H1 (cell line): ENCODE measurements around the gene TDRKH. TPM values are rescaled to one million over a fixed set of nuclear protein-coding genes. Genes with fewer than 3 reads are reported as not detected.

Experiments used
- CTCF ChIA-PET: fragments of 300-600 bp; sonication (Branson Sonifier 250); formaldehyde crosslinking; loops from one replicate; lab custom pipeline; 2021; ENCODE audit not compliant: partially characterized antibody; lab: Charles Lee
- POLR2A ChIA-PET: fragments of 300-600 bp; sonication (Branson Sonifier 250); formaldehyde crosslinking; loops from one replicate; lab custom pipeline; 2021; ENCODE audit warnings: inconsistent platforms; ENCODE audit not compliant: partially characterized antibody; lab: Charles Lee
- DNase-seq, 2 experiments: peaks; one replicate each; pipeline versions ENCODE4 v3.0.0 to v3.0.0-alpha.2; 2010 to 2022; ENCODE audit warnings: low spot score in 2 of 2, low read depth in 1 of 2, mixed read lengths in 1 of 2
- FAIRE-seq: peaks from 2 replicates; lab custom pipeline; 2011; peaks lifted over from hg19 to GRCh38; lab: Jason Lieb, UNC
- H2AFZ ChIP-seq: 2 replicates; pipeline ENCODE4 v1.8.1; 2012; ENCODE audit warnings: low read length, inconsistent platforms
- H2AK5ac ChIP-seq: 2 replicates; pipeline ENCODE4 v1.6.1; 2013; ENCODE audit warnings: low read depth, low read length
- H2BK120ac ChIP-seq: replicated peaks from 2 replicates; pipeline ENCODE3; 2013; ENCODE audit warnings: low read depth, low read length, inconsistent platforms
- H2BK12ac ChIP-seq: 2 replicates; pipeline ENCODE4 v1.6.1; 2013; ENCODE audit warnings: low read depth, low read length
- H2BK15ac ChIP-seq: 2 replicates; pipeline ENCODE4 v1.6.1; 2013; ENCODE audit warnings: low read length
- H2BK20ac ChIP-seq: 2 replicates; pipeline ENCODE4 v1.6.1; 2013; ENCODE audit warnings: low read length
- H2BK5ac ChIP-seq: 2 replicates; pipeline ENCODE4 v1.6.1; 2013; ENCODE audit warnings: low read depth, low read length
- H3K14ac ChIP-seq: 2 replicates; pipeline ENCODE4 v1.6.1; 2013; ENCODE audit warnings: inconsistent platforms; ENCODE audit not compliant: insufficient read length
- H3K18ac ChIP-seq: 2 replicates; pipeline ENCODE4 v1.6.1; 2013; ENCODE audit warnings: low read length; ENCODE audit errors: extremely low read depth
- H3K23ac ChIP-seq: 2 replicates; pipeline ENCODE4 v1.6.1; 2013; ENCODE audit warnings: inconsistent platforms; ENCODE audit not compliant: insufficient read length
- H3K23me2 ChIP-seq: 2 replicates; pipeline ENCODE4 v1.6.1; 2013; ENCODE audit warnings: low read depth, low read length
- H3K27ac ChIP-seq: 2 replicates; pipeline ENCODE4 v1.6.1; 2011; ENCODE audit warnings: low read depth, low read length, inconsistent platforms
- H3K27me3 ChIP-seq, 4 experiments: replicated peaks in 1 of 4; 1 replicate in 1 of 4; 2 replicates in 3 of 4; pipeline versions ENCODE4 v1.6.1 to v1.8.1; 2011 to 2013; ENCODE audit warnings: low read length in 3 of 4, mild to moderate bottlenecking in 3 of 4, inconsistent platforms in 2 of 4, mixed read lengths in 2 of 4, moderate library complexity in 1 of 4; ENCODE audit not compliant: control insufficient read depth in 3 of 4, insufficient read depth in 3 of 4; ENCODE audit errors: extremely low read depth in 1 of 4
- H3K36me3 ChIP-seq, 4 experiments: 2 replicates each; pipeline versions ENCODE4 v1.6.1 to v1.8.1; 2011 to 2013; ENCODE audit warnings: mild to moderate bottlenecking in 4 of 4, low read length in 3 of 4, moderate library complexity in 2 of 4, control low read depth in 1 of 4, inconsistent platforms in 1 of 4; ENCODE audit not compliant: insufficient read depth in 4 of 4, control insufficient read depth in 2 of 4
- H3K4ac ChIP-seq: replicated peaks from 2 replicates; pipeline ENCODE3; 2013; ENCODE audit warnings: low read length, low read depth, mixed read lengths, inconsistent platforms; ENCODE audit not compliant: insufficient read length
- H3K4me1 ChIP-seq, 4 experiments: replicated peaks in 1 of 4; 1 replicate in 1 of 4; 2 replicates in 3 of 4; pipeline versions ENCODE4 v1.6.1 to v1.8.1; 2011 to 2013; ENCODE audit warnings: low read length in 3 of 4, inconsistent platforms in 2 of 4, mixed read lengths in 1 of 4; ENCODE audit not compliant: insufficient read depth in 4 of 4, control insufficient read depth in 3 of 4
- H3K4me2 ChIP-seq, 2 experiments: 2 replicates each; pipeline versions ENCODE4 v1.6.1 to v1.8.1; 2011 to 2013; ENCODE audit warnings: low read depth in 2 of 2, low read length in 2 of 2, control low read depth in 1 of 2, inconsistent platforms in 1 of 2, mild to moderate bottlenecking in 1 of 2; ENCODE audit not compliant: insufficient read depth in 1 of 2
- H3K4me3 ChIP-seq, 4 experiments: fragments of 200-600, 300-600 bp in 1 of 4; sonication (generic), shearing (Covaris generic), sonication (Bioruptor Twin) in 1 of 4; 2 replicates each; pipeline versions ENCODE4 v1.5.1 to v1.8.1; 2011 to 2016; ENCODE audit warnings: low read length in 4 of 4, low read depth in 3 of 4, control low read depth in 2 of 4, inconsistent platforms in 2 of 4, mild to moderate bottlenecking in 2 of 4, mixed read lengths in 1 of 4, moderate library complexity in 1 of 4; ENCODE audit not compliant: insufficient read depth in 2 of 4; ENCODE audit errors: extremely low read depth in 1 of 4
- H3K56ac ChIP-seq: replicated peaks from 2 replicates; pipeline ENCODE3; 2013; ENCODE audit warnings: low read depth, mild to moderate bottlenecking, mixed read lengths, low read length, inconsistent platforms; ENCODE audit not compliant: insufficient read length
- H3K79me1 ChIP-seq: 2 replicates; pipeline ENCODE4 v1.6.1; 2013; ENCODE audit warnings: low read depth, low read length, control low read depth
- H3K79me2 ChIP-seq, 2 experiments: 2 replicates each; pipeline versions ENCODE4 v1.6.1 to v1.8.1; 2012 to 2013; ENCODE audit warnings: low read length in 2 of 2, mild to moderate bottlenecking in 2 of 2, inconsistent platforms in 1 of 2; ENCODE audit not compliant: insufficient read depth in 2 of 2, control insufficient read depth in 1 of 2
- H3K9ac ChIP-seq, 4 experiments: replicated peaks in 1 of 4; 1 replicate in 1 of 4; 2 replicates in 3 of 4; pipeline versions ENCODE4 v1.6.1 to v1.8.1; 2011 to 2013; ENCODE audit warnings: low read depth in 3 of 4, low read length in 3 of 4, control low read depth in 2 of 4, mild to moderate bottlenecking in 2 of 4, moderate library complexity in 2 of 4, inconsistent platforms in 1 of 4; ENCODE audit errors: extremely low read depth in 1 of 4
- H3K9me3 ChIP-seq, 2 experiments: 2 replicates each; pipeline versions ENCODE4 v1.6.1 to v1.8.1; 2012 to 2013; ENCODE audit warnings: mild to moderate bottlenecking in 2 of 2, moderate library complexity in 2 of 2, control low read depth in 1 of 2, inconsistent platforms in 1 of 2, low read depth in 1 of 2, low read length in 1 of 2, mixed read lengths in 1 of 2; ENCODE audit not compliant: insufficient read depth in 2 of 2
- H4K20me1 ChIP-seq, 2 experiments: replicated peaks in 1 of 2; 2 replicates each; pipeline versions ENCODE3 to v1.8.1; 2011 to 2013; ENCODE audit warnings: inconsistent platforms in 2 of 2, low read length in 2 of 2, mild to moderate bottlenecking in 1 of 2; ENCODE audit not compliant: insufficient read depth in 2 of 2, control insufficient read depth in 1 of 2
- H4K5ac ChIP-seq: 2 replicates; pipeline ENCODE4 v1.6.1; 2013; ENCODE audit warnings: low read length, low read depth, mixed read lengths, inconsistent platforms; ENCODE audit not compliant: insufficient read length
- H4K8ac ChIP-seq: 2 replicates; pipeline ENCODE4 v1.8.0; 2013; ENCODE audit warnings: mild to moderate bottlenecking, moderate library complexity, low read length, inconsistent platforms; ENCODE audit not compliant: insufficient read depth; ENCODE audit errors: extremely low read depth
- H4K91ac ChIP-seq: replicated peaks from 2 replicates; pipeline ENCODE3; 2013; ENCODE audit warnings: low read length, mixed read lengths, inconsistent platforms; ENCODE audit not compliant: insufficient read length
- ASH2L ChIP-seq: fragments of 200-600, 300-600 bp; sonication (generic); IDR thresholded peaks from one replicate; pipeline ENCODE4 v1.7.1; 2017; ENCODE audit warnings: low read length
- BRCA1 ChIP-seq: IDR thresholded peaks from 2 replicates; pipeline ENCODE4 v1.6.1; 2012; ENCODE audit warnings: low read depth, low read length, improper control_type of control experiment
- MAFK ChIP-seq: IDR thresholded peaks from 2 replicates; pipeline ENCODE4 v1.6.1; 2012; ENCODE audit warnings: low read depth, mild to moderate bottlenecking, improper control_type of control experiment, low read length
- NRF1 ChIP-seq: IDR thresholded peaks from 2 replicates; pipeline ENCODE4 v1.6.1; 2011; ENCODE audit warnings: mild to moderate bottlenecking, low read depth, low read length, improper control_type of control experiment
- POLR2AphosphoS5 ChIP-seq: IDR thresholded peaks from 2 replicates; pipeline ENCODE4 v1.6.1; 2011; ENCODE audit warnings: low read depth, low read length
- SIN3A ChIP-seq, 2 experiments: IDR thresholded peaks in 1 of 2; conservative IDR thresholded peaks in 1 of 2; 2 replicates each; pipeline ENCODE4 v1.6.1; 2011 to 2012; ENCODE audit warnings: low read length in 2 of 2, improper control_type of control experiment in 1 of 2, low read depth in 1 of 2, mild to moderate bottlenecking in 1 of 2
- TEAD4 ChIP-seq: IDR thresholded peaks from 2 replicates; pipeline ENCODE4 v1.6.1; 2012; ENCODE audit warnings: low read depth, low read length, inconsistent platforms, mixed read lengths
- WGBS, 2 experiments: shearing (Covaris generic) in 1 of 2; methylation state at CpG; one replicate each; pipeline versions ENCODE4 v1.1.6 to v1.1.7; 2013 to 2015; ENCODE audit warnings: low lambda C conversion rate in 2 of 2, mixed read lengths in 2 of 2, inconsistent platforms in 1 of 2, low coverage in 1 of 2, missing lambda C conversion rate in 1 of 2; ENCODE audit not compliant: insufficient replicate concordance in 2 of 2, insufficient coverage in 1 of 2, insufficient read length in 1 of 2; ENCODE audit errors: extremely low coverage in 1 of 2, missing lambda C conversion rate in 1 of 2; 5-methylcytosine and 5-hydroxymethylcytosine counted together
- polyA plus RNA-seq, 7 experiments: library from polyadenylated mRNA; depleted of rRNA in 3 of 7; stranded (reverse) in 5 of 7; unstranded in 2 of 7; fragments of >200 nt in 5 of 7; fragments of 200-250 nt in 2 of 7; gene quantifications; 1 replicate in 5 of 7; 2 replicates in 1 of 7; 4 replicates in 1 of 7; pipeline versions ENCODE4 v1.2.1 to v1.2.3, GENCODE V29; 2011 to 2013; ENCODE audit warnings: missing spikeins in 2 of 7, mixed read lengths in 2 of 7
- total RNA-seq: library from RNA; stranded (reverse); fragmentation: NEBNext Ultra II Directional; extraction: Animal tissue kit (Norgen Biotek cat#: 25700); gene quantifications from 2 replicates; pipeline ENCODE4 v1.2.1, GENCODE V29; 2021

The TDRKH gene
- total and polyA plus RNA-seq, 2 of the 8 experiments (the other 6 are each of a cell fraction or from before 2014, with no cell fraction given), result 9.9 to 26.1 TPM

DNA sequence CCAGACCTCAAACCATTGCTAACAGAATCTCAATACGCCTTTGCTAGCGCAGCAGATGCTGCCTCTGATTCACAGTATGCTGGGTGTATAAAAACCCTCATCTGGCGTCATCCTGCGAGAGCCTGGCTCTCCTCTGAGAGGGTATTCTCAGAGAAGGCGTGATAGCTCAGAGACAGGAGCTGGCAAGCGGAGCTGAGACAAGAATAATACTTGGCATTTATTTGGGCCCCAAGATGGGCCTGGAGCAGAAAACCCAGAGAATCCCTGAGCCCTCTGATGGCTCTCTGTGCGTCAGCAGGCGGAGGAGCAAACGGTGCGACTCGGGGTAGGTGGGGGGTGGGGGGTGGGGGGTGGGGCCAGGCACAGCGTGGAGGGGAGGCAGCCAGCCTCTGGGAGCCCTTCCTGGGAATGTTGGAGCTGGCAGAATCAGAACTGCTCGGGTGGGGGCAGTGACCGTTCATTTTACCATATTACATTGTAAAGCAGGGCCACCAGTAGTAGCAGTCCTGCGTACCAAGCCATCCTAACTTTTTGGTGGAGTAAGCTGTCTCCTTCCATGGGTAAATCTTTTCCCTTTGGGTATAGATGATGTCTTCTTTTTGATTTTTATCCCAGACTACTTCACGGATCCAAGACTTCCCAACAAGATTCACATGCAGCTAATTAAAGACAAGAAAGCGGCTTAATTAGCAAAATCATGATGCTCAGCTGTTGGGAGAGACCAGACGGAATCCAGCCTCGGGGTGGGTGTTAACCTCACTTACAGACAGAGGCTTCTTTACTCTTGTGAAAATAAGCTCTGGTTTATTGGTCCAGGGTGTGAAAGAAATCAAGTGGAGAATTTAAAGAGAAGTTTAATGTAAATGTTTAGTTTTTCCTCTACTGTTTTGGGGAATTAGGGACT is 61.9 kb downstream of the TDRKH start:
- H3K27me3 ChIP-seq, result no peaks in the 10 kb centered on the region; a peak in 2 of 7 replicates
- no peak for FAIRE-seq
- no peak overlapping the region for H2AK5ac ChIP-seq
- no peak overlapping the region for H2BK15ac ChIP-seq
- no peak overlapping the region for H3K9ac ChIP-seq
- H3K4me2 ChIP-seq, result peak overlapping the region; percentile 40 to 52
- peak overlapping the region; percentile 90 for H2AFZ ChIP-seq
- peak overlapping the region in 1 of 4 experiments; percentile 39; a peak in 2 of 8 replicates for H3K4me3 ChIP-seq
- no peak overlapping the region for H3K27ac ChIP-seq
- no peak overlapping the region for H4K8ac ChIP-seq
- no peak overlapping the region for H4K91ac ChIP-seq
- no peak overlapping the region for H2BK20ac ChIP-seq
- no peaks in the 10 kb centered on the region for H3K23me2 ChIP-seq
- CTCF ChIA-PET, result interaction anchor here (0.6 to 2.5 kb wide), 9 partner anchors 11 to 108 kb away, joined by 3 to 14 read pairs (median 4); no protein-coding TSS in a partner anchor
- POLR2A ChIA-PET, result interaction anchor here (1.1 to 2.5 kb wide), 6 partner anchors 10 to 188 kb away, joined by 3 to 10 read pairs (median 3); partner anchors contain the start of genes C2CD4D and TUFT1
- peak in 1 of 2 experiments; percentile 53 for DNase-seq
- no peak overlapping the region for H3K4ac ChIP-seq
- H3K23ac ChIP-seq, result no peak overlapping the region
- no peaks in the 10 kb centered on the region for H3K36me3 ChIP-seq
- no peaks in the 10 kb centered on the region for H3K79me1 ChIP-seq
- no peak overlapping the region for H4K5ac ChIP-seq
- 0 out of 2 replicates have a peak overlapping the region, but pooled peaks have one; percentile 0 for H3K18ac ChIP-seq
- peaks cover 3 to 11% (median 7%) of the 10 kb centered on the region in 4 experiments for H3K4me1 ChIP-seq
- H2BK120ac ChIP-seq, result no peak overlapping the region
- no peak overlapping the region for H3K56ac ChIP-seq
- H2BK12ac ChIP-seq, result peak overlapping the region; percentile 1; the same call in 1 of the 2 replicates
- no peak overlapping the region for H2BK5ac ChIP-seq
- no peak overlapping the region for H3K14ac ChIP-seq
- no peaks in the 10 kb centered on the region for H3K79me2 ChIP-seq
- H4K20me1 ChIP-seq, result no peaks in the 10 kb centered on the region
- no peaks in the 10 kb centered on the region for H3K9me3 ChIP-seq
- WGBS, 2 experiments, result 38% methylated on average over 19 of the region's 19 CpGs; no CpG with 5 or more reads in 1 of the 2 experiments
- TF ChIP-seq SIN3A (conservative IDR thresholded peaks at IDR 0.05 in 1 of 2, IDR thresholded peaks at IDR 0.05 in 1 of 2; ENCODE audit: low read depth in 1 of 2, low read length in 2 of 2), result no peak
- TF ChIP-seq NRF1, result no peak
- TF ChIP-seq ASH2L, result peak; percentile 52
- peak; percentile 71 for TF ChIP-seq MAFK
- no peak for TF ChIP-seq POLR2AphosphoS5
- no peak for TF ChIP-seq BRCA1
- peak; percentile 40; the same call in 1 of the 2 replicates for TF ChIP-seq TEAD4
